GM18861 (cell line): ENCODE data around the gene CFAP46.
"Not testable (repeated sequence)": the region's sequence is repeated elsewhere in the genome, so short reads cannot be mapped to it uniquely, and the experiment has no call there.

ENCODE experiments used
- ATAC-seq: cut with Tn5 transposase; IDR thresholded peaks from one replicate; pipeline ENCODE4 v1.9.1; 2021; ENCODE audit not compliant: unreplicated experiment

Gene CFAP46

GRCh38 chr10:132846631-132847415, 95.5 kb downstream of the CFAP46 start:
- ATAC-seq = no peak

GRCh38 chr10:132845780-132846595, 96.4 kb downstream of the CFAP46 start:
- ATAC-seq = no peak

- no peak for ATAC-seq
Measured at GRCh38 chr10:132845041-132845551, 97.3 kb downstream of the CFAP46 start.

- ATAC-seq = no peak
Measured at GRCh38 chr10:132844069-132844809, 98.1 kb downstream of the CFAP46 start.

- not testable (repeated sequence) for ATAC-seq
Measured at GRCh38 chr10:132843276-132843675, 99.1 kb downstream of the CFAP46 start.

- ATAC-seq = no peak
Measured at GRCh38 chr10:132842397-132842796, 100.0 kb downstream of the CFAP46 start.

- no peak for ATAC-seq
Measured at GRCh38 chr10:132841615-132841975, 100.8 kb downstream of the CFAP46 start.

- no peak for ATAC-seq
Measured at GRCh38 chr10:132840698-132841614, 101.4 kb downstream of the CFAP46 start.

GRCh38 chr10:132839061-132839460, 103.3 kb downstream of the CFAP46 start:
- no peak for ATAC-seq

- ATAC-seq = no peak
Measured at GRCh38 chr10:132838346-132838970, 103.9 kb downstream of the CFAP46 start.

- ATAC-seq = no peak
Measured at GRCh38 chr10:132837905-132838304, 104.5 kb downstream of the CFAP46 start.

GRCh38 chr10:132836832-132837540, 105.4 kb downstream of the CFAP46 start:
- ATAC-seq = no peak

- no peak for ATAC-seq
Measured at GRCh38 chr10:132836248-132836831, 106.0 kb downstream of the CFAP46 start.

GRCh38 chr10:132835848-132836233, 106.5 kb downstream of the CFAP46 start:
- no peak for ATAC-seq

- ATAC-seq = no peak
Measured at GRCh38 chr10:132834891-132835847, 107.2 kb downstream of the CFAP46 start.

GRCh38 chr10:132834311-132834761, 108.0 kb downstream of the CFAP46 start:
- ATAC-seq = no peak

- ATAC-seq = no peak
Measured at GRCh38 chr10:132833421-132834111, 108.8 kb downstream of the CFAP46 start.
